Panc1 (cell line): ENCODE data around the gene TOPORS. TPM values are rescaled to one million over a fixed set of nuclear protein-coding genes. Genes with fewer than 3 reads are reported as not detected.
"Not testable (repeated sequence)": the region's sequence is repeated elsewhere in the genome, so short reads cannot be mapped to it uniquely, and the experiment has no call there.

Source experiments
- ATAC-seq: fragments of 200-7000 bp; cut with Tn5 transposase; 2 replicates; pipeline ENCODE4 v1.9.1; 2020; ENCODE audit warnings: mild to moderate bottlenecking, moderate library complexity
- BruUV-seq: library from RNA; stranded (reverse); fragments of 400-500 nt; replicated peaks from 2 replicates; lab custom pipeline; 2021; lab: Mats Ljungman, UMichigan
- CTCF ChIA-PET: fragments of 300-600 bp; sonication (Branson Sonifier 250); formaldehyde crosslinking; loops from one replicate; lab custom pipeline; 2022; ENCODE audit warnings: antibody characterized with exemption; lab: Charles Lee
- POLR2A ChIA-PET: fragments of 300-600 bp; sonication (Branson Sonifier 250); formaldehyde crosslinking; loops from one replicate; lab custom pipeline; 2022; ENCODE audit warnings: antibody characterized with exemption; lab: Charles Lee
- DNase-seq: peaks from one replicate; pipeline ENCODE4 v3.0.0-alpha.2; 2010; ENCODE audit warnings: low read depth, low spot score
- H3K27ac ChIP-seq: 2 replicates; pipeline ENCODE4 v1.5.1; 2011; ENCODE audit warnings: mild to moderate bottlenecking, low read length, inconsistent platforms
- H3K27me3 ChIP-seq: fragments of 200-500 bp; sonication (Bioruptor generic); 2 replicates; pipeline ENCODE4 v1.6.0; 2014; ENCODE audit warnings: low read length, inconsistent platforms; ENCODE audit not compliant: control insufficient read depth, insufficient read depth
- H3K36me3 ChIP-seq: fragments of 200-500 bp; sonication (Bioruptor generic); 2 replicates; pipeline ENCODE4 v1.5.1; 2014; ENCODE audit warnings: inconsistent platforms, mild to moderate bottlenecking, low read length, moderate library complexity; ENCODE audit not compliant: control insufficient read depth, insufficient read depth
- H3K4me1 ChIP-seq: 2 replicates; pipeline ENCODE4 v1.5.1; 2011; ENCODE audit warnings: inconsistent platforms, mild to moderate bottlenecking, low read length, moderate library complexity; ENCODE audit not compliant: control insufficient read depth, insufficient read depth
- H3K4me3 ChIP-seq, 2 experiments: 2 replicates each; pipeline ENCODE4 v1.5.1; 2011 to 2012; ENCODE audit warnings: low read depth in 2 of 2, low read length in 2 of 2, mild to moderate bottlenecking in 2 of 2, inconsistent platforms in 1 of 2, moderate library complexity in 1 of 2
- H3K9me3 ChIP-seq: fragments of 200-500 bp; sonication (Bioruptor generic); 2 replicates; pipeline ENCODE4 v1.5.1; 2014; ENCODE audit warnings: low read depth, mild to moderate bottlenecking, inconsistent platforms, low read length, moderate library complexity; ENCODE audit not compliant: control insufficient read depth, insufficient read depth
- CTCF ChIP-seq: fragments of 450-650 bp; IDR thresholded peaks from 2 replicates; pipeline ENCODE4 v1.5.1; 2017; ENCODE audit warnings: mild to moderate bottlenecking
- POLR2AphosphoS5 ChIP-seq: IDR thresholded peaks from 2 replicates; pipeline ENCODE4 v1.6.1; 2012; ENCODE audit warnings: mild to moderate bottlenecking, low read depth, low read length, moderate library complexity
- SIN3A ChIP-seq: IDR thresholded peaks from 2 replicates; pipeline ENCODE4 v1.6.1; 2012; ENCODE audit warnings: low read depth, mild to moderate bottlenecking, low read length, moderate library complexity, borderline replicate concordance; ENCODE audit not compliant: insufficient read depth
- TCF7L2 ChIP-seq: IDR thresholded peaks from 2 replicates; pipeline ENCODE4 v1.6.1; 2011; ENCODE audit warnings: mild to moderate bottlenecking, low read depth, low read length, inconsistent platforms
- in situ Hi-C: cut with HindIII; loops from 2 replicates; pipeline ENCODE4 v1.10.0; 2016; ENCODE audit warnings: low sequenced_read_pairs, low pct_unique_long_range_greater_than_20kb
- intact Hi-C: fragments of 100-400 bp; cut with micrococcal nuclease; formaldehyde crosslinking; loops from one replicate; pipeline ENCODE4 v1.10.0; 2022; ENCODE audit not compliant: unreplicated experiment
- total RNA-seq: library from RNA; stranded (reverse); gene quantifications from one replicate; pipeline ENCODE4 v1.2.1, GENCODE V29; 2021; ENCODE audit not compliant: unreplicated experiment
- TF ChIP-seq, protein P1 (sequence below), 2 experiments: IDR thresholded peaks; 2 replicates each; pipeline ENCODE4 v1.6.1; 2011 to 2012; ENCODE audit warnings: low read depth in 2 of 2, control low read depth in 1 of 2, low read length in 1 of 2, mild to moderate bottlenecking in 1 of 2, moderate library complexity in 1 of 2; ENCODE audit not compliant: insufficient read depth in 1 of 2

The TOPORS gene
- total RNA-seq, 1 experiment from 2014 or later = 21.2 TPM

- Histone ChIP-seq H3K36me3 (no peaks in the 10 kb centered on the region; the same call in 1 of the 2 replicates), H3K27me3 (no peaks in the 10 kb centered on the region), H3K9me3 (no peaks in the 10 kb centered on the region), H3K27ac (peak overlapping the region; percentile 77), H3K4me1 (peaks cover 16% of the 10 kb centered on the region), H3K4me3 (peak overlapping the region; percentile 54 to 78)
- TF ChIP-seq SIN3A = no peak
- peak; percentile 20; the same call in 1 of the 2 replicates for TF ChIP-seq CTCF
- TF ChIP-seq, protein P1, sequence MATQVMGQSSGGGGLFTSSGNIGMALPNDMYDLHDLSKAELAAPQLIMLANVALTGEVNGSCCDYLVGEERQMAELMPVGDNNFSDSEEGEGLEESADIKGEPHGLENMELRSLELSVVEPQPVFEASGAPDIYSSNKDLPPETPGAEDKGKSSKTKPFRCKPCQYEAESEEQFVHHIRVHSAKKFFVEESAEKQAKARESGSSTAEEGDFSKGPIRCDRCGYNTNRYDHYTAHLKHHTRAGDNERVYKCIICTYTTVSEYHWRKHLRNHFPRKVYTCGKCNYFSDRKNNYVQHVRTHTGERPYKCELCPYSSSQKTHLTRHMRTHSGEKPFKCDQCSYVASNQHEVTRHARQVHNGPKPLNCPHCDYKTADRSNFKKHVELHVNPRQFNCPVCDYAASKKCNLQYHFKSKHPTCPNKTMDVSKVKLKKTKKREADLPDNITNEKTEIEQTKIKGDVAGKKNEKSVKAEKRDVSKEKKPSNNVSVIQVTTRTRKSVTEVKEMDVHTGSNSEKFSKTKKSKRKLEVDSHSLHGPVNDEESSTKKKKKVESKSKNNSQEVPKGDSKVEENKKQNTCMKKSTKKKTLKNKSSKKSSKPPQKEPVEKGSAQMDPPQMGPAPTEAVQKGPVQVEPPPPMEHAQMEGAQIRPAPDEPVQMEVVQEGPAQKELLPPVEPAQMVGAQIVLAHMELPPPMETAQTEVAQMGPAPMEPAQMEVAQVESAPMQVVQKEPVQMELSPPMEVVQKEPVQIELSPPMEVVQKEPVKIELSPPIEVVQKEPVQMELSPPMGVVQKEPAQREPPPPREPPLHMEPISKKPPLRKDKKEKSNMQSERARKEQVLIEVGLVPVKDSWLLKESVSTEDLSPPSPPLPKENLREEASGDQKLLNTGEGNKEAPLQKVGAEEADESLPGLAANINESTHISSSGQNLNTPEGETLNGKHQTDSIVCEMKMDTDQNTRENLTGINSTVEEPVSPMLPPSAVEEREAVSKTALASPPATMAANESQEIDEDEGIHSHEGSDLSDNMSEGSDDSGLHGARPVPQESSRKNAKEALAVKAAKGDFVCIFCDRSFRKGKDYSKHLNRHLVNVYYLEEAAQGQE (IDR thresholded peaks at IDR 0.05; ENCODE audit: insufficient read depth in 1 of 2, low read depth in 2 of 2, low read length in 1 of 2) = no peak
- TF ChIP-seq POLR2AphosphoS5 = no peak
- POLR2A ChIA-PET = interaction anchor here (0.6 to 1.2 kb wide), 3 partner anchors 13 to 473 kb away, joined by 3 to 4 read pairs (median 4); partner anchors contain the start of gene ACO1
- CTCF ChIA-PET = interaction anchor here (0.8 to 1.0 kb wide), 3 partner anchors 17 to 30 kb away, joined by 3 to 4 read pairs (median 3); no protein-coding TSS in a partner anchor
- no TSS peak for BruUV-seq
- ATAC-seq (no peak), DNase-seq (no peak)
- intact Hi-C loops (no loop called here), in situ Hi-C loops (loop anchor here (25.0 kb wide), 1 partner anchor 412 kb away; no protein-coding TSS in a partner anchor)
Measured at GRCh38 chr9:32550150-32550561, 2.2 kb downstream of the TOPORS start.

DNA sequence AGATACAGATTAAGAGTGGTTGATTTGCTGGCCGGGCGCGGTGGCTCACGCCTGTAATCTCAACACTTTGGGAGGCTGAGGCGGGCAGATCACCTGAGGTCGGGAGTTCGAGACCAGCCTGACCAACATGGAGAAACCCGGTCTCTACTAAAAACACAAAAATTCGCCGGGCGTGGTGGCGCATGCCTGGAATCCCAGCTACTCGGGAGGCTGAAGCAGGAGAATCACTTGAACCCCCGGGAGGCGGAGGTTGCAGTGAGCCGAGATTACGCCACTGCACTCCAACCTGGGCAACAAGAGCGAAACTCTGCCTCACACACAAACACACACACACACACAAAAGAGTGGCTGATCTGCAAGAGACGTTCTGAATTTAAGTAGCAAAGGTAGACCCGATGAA is 4.2 kb downstream of the TOPORS start:
- DNase-seq, H3K36me3 ChIP-seq, CTCF ChIA-PET, H3K9me3 ChIP-seq, H3K4me3 ChIP-seq, ATAC-seq, H3K27me3 ChIP-seq, in situ Hi-C loops, POLR2A ChIA-PET, BruUV-seq, intact Hi-C loops: not testable (repeated sequence)
- H3K27ac ChIP-seq = peak overlapping the region; percentile 48; the same call in 1 of the 2 replicates
- H3K4me1 ChIP-seq = peaks cover 11% of the 10 kb centered on the region

DNA sequence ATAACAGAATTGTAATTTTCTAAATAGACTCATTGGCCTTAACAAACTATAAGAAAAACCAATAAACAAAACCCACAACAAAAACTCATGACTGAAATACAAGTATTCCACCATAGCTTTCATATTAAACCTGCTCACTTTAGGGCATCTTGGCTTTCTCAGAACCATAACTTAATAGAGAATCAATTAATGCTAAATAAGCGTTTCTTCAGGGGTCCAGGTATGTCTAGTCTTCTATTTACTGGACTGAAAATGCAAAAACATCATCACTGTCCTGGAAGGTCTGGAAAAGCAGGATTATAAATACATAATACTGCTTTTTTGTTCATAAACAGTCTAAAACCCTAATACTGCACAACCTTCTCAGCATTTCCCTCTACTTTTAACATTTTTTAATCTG is 6.5 kb downstream of the TOPORS start:
- DNase-seq (no peak), ATAC-seq (no peak)
- TF ChIP-seq CTCF = no peak
- TF ChIP-seq SIN3A = no peak
- TF ChIP-seq TCF7L2 = no peak
- TF ChIP-seq, protein P1 (IDR thresholded peaks at IDR 0.05; ENCODE audit: insufficient read depth in 1 of 2, low read depth in 2 of 2, low read length in 1 of 2) = no peak
- no peak for TF ChIP-seq POLR2AphosphoS5
- H3K27me3 ChIP-seq = no peaks in the 10 kb centered on the region
- no peaks in the 10 kb centered on the region for H3K9me3 ChIP-seq
- POLR2A ChIA-PET = no interaction called here
- peaks cover 26% of the 10 kb centered on the region for H3K36me3 ChIP-seq
- CTCF ChIA-PET = no interaction called here
- intact Hi-C loops = no loop called here
- H3K27ac ChIP-seq = no peak overlapping the region
- H3K4me3 ChIP-seq = no peak overlapping the region
- H3K4me1 ChIP-seq = peaks cover 11% of the 10 kb centered on the region
- no TSS peak for BruUV-seq
- in situ Hi-C loops = no loop called here
